Body of pancreas (tissue), 4 donors: ENCODE data around the gene ATG16L2. TPM values are rescaled to one million over a fixed set of nuclear protein-coding genes. Genes with fewer than 3 reads are reported as not detected.

Experiments
- ATAC-seq: fragments of 150-250 bp; one replicate; pipeline ENCODE4 v1.9.1; 2016
- DNase-seq, 4 donors: peaks; one replicate each; pipeline ENCODE4 v3.0.0-alpha.2; 2019
- H3K27ac ChIP-seq, 4 donors: fragments of 200-600 bp; sonication (generic); 1 replicate in 3 of 4; 2 replicates in 1 of 4; pipeline versions ENCODE4 v1.5.1 to v1.6.1; 2016 to 2019; ENCODE audit warnings: mild to moderate bottlenecking in 1 of 4, mixed read lengths in 1 of 4, moderate library complexity in 1 of 4
- H3K27me3 ChIP-seq, 2 donors: fragments of 200-600 bp; sonication (generic); one replicate each; pipeline ENCODE4 v1.6.0; 2016; ENCODE audit warnings: mild to moderate bottlenecking in 1 of 2
- H3K36me3 ChIP-seq, 2 donors: fragments of 200-600 bp; sonication (generic); replicated peaks in 1 of 2; 2 replicates each; pipeline ENCODE4 v1.5.1; 2016; ENCODE audit warnings: low read depth in 2 of 2; ENCODE audit not compliant: insufficient read depth in 1 of 2
- H3K4me1 ChIP-seq: fragments of 200-600 bp; sonication (generic); one replicate; pipeline ENCODE4 v1.6.0; 2016
- H3K4me3 ChIP-seq, 2 donors: fragments of 200-600 bp; sonication (generic); 1 replicate in 1 of 2; 2 replicates in 1 of 2; pipeline ENCODE4 v1.5.1; 2016 to 2019
- H3K9me3 ChIP-seq, 3 donors: fragments of 200-600 bp; sonication (generic); 1 replicate in 2 of 3; 2 replicates in 1 of 3; pipeline ENCODE4 v1.5.1; 2016
- CTCF ChIP-seq, 7 experiments: fragments of 450-650 bp in 4 of 7; fragments of 200-600 bp in 3 of 7; sonication (generic) in 3 of 7; IDR thresholded peaks; one replicate each; pipeline ENCODE4 v1.5.1; 2016 to 2019; ENCODE audit warnings: antibody characterized with exemption in 7 of 7
- POLR2A ChIP-seq, 3 donors: fragments of 450-650 bp; IDR thresholded peaks; one replicate each; pipeline ENCODE4 v1.6.1; 2016; ENCODE audit warnings: antibody characterized with exemption in 3 of 3, mild to moderate bottlenecking in 2 of 3
- WGBS, 2 donors: methylation state at CpG; one replicate each; pipeline ENCODE4 v1.1.5; 2017; 5-methylcytosine and 5-hydroxymethylcytosine counted together
- intact Hi-C: fragments of 100-400 bp; cut with DNase I; formaldehyde crosslinking; loops from one replicate; pipeline ENCODE4 v1.15.1; 2023
- total RNA-seq, 2 donors: library from RNA; depleted of rRNA; stranded (reverse); fragments of >200 nt; gene quantifications; one replicate each; pipeline ENCODE4 v1.1.0, GENCODE V29; 2016

ATG16L2 gene
- total RNA-seq, 2 donors from 2014 or later, result 27.5 to 28.3 TPM

GRCh38 chr11:72792437-72793021 lies 21.7 kb upstream of the ATG16L2 start:
- DNase-seq (no peak), ATAC-seq (no peak)
- 86% methylated on average over 3 of the region's 3 CpGs; no CpG with 5 or more reads in 1 of the 2 donors for WGBS, 2 donors
- peak overlapping the region in 3 of 4 donors; percentile 74 to 94 (median 92) for H3K27ac ChIP-seq
- no peaks in the 10 kb centered on the region for H3K27me3 ChIP-seq
- H3K4me3 ChIP-seq, result no peak overlapping the region
- peaks cover 21% of the 10 kb centered on the region for H3K4me1 ChIP-seq
- H3K36me3 ChIP-seq, result no peaks in the 10 kb centered on the region
- TF ChIP-seq POLR2A (IDR thresholded peaks at IDR 0.05) (no peak), CTCF (IDR thresholded peaks at IDR 0.05) (no peak)
- intact Hi-C loops, result no loop called here
- H3K9me3 ChIP-seq, result no peaks in the 10 kb centered on the region

GRCh38 chr11:72793076-72793424 lies 21.2 kb upstream of the ATG16L2 start:
- WGBS, 2 donors, result 39 to 48% methylated on average over 2 of the region's 2 CpGs
- Histone ChIP-seq H3K27me3 (no peaks in the 10 kb centered on the region), H3K27ac (peak overlapping the region in 3 of 4 donors; percentile 74 to 94 (median 92)), H3K4me1 (peaks cover 16% of the 10 kb centered on the region), H3K9me3 (no peaks in the 10 kb centered on the region), H3K4me3 (no peak overlapping the region), H3K36me3 (no peaks in the 10 kb centered on the region)
- TF ChIP-seq POLR2A (IDR thresholded peaks at IDR 0.05), result no peak
- no peak for TF ChIP-seq CTCF (IDR thresholded peaks at IDR 0.05)
- DNase-seq (no peak), ATAC-seq (no peak)
- intact Hi-C loops, result no loop called here

GRCh38 chr11:72793425-72794367 lies 20.5 kb upstream of the ATG16L2 start, which contains the start of gene STARD10:
STARD10 (minus strand) TSS chr11:72794047; CDS start chr11:72781181, 12,866 bp downstream.
- no peaks in the 10 kb centered on the region for H3K9me3 ChIP-seq
- TF ChIP-seq POLR2A (IDR thresholded peaks at IDR 0.05) (peak in 2 of 3 donors; percentile 60 to 65), CTCF (IDR thresholded peaks at IDR 0.05) (peak; percentile 95 to 100 (median 98))
- H3K27ac ChIP-seq, result peak within 1 kb of the TSS; percentile 74 to 94 (median 87)
- intact Hi-C loops, result no loop called here
- H3K27me3 ChIP-seq, result no peaks in the 10 kb centered on the region
- ATAC-seq (peak; percentile 96), DNase-seq (peak; percentile 96 to 98 (median 96))
- H3K36me3 ChIP-seq, result no peaks in the 10 kb centered on the region
- peak within 1 kb of the TSS in 1 of 2 donors; percentile 68 for H3K4me3 ChIP-seq
- peaks cover 16% of the 10 kb centered on the region for H3K4me1 ChIP-seq
- 1 to 5% methylated on average over 9 to 55 of the region's 55 CpGs for whole genome bisulfite sequencing, 2 donors

GRCh38 chr11:72798361-72798760 lies 15.8 kb upstream of the ATG16L2 start:
- H3K36me3 ChIP-seq, result no peaks in the 10 kb centered on the region
- DNase-seq, result no peak
- no peak for TF ChIP-seq POLR2A (IDR thresholded peaks at IDR 0.05)
- TF ChIP-seq CTCF (IDR thresholded peaks at IDR 0.05), result no peak
- 71 to 80% methylated on average over 4 of the region's 4 CpGs for WGBS, 2 donors
- no peak overlapping the region for H3K4me3 ChIP-seq
- H3K4me1 ChIP-seq, result peaks cover 10% of the 10 kb centered on the region
- H3K27ac ChIP-seq, result no peak overlapping the region
- ATAC-seq, result no peak
- intact Hi-C loops, result no loop called here
- no peaks in the 10 kb centered on the region for H3K27me3 ChIP-seq
- no peaks in the 10 kb centered on the region for H3K9me3 ChIP-seq
